ENCODE data around the gene MSL3. TPM values are rescaled to one million over a fixed set of nuclear protein-coding genes. Genes with fewer than 3 reads are reported as not detected.

The MSL3 gene
- total RNA-seq: 11.2 TPM
- long read RNA-seq, transcript MSL3-233 (12 exons, 2,507 nt): major isoform, 5 of 21 reads
- long read RNA-seq, partial matches to known transcripts: 3 of 21 reads
- long read RNA-seq, other reads (novel, unspliced or antisense): 4 of 21 reads

- peaks cover 20% of the 10 kb centered on the region for H3K36me3 ChIP-seq
- intact Hi-C loops (cut with micrococcal nuclease): no loop called here
- no peak for TF ChIP-seq CTCF (IDR thresholded peaks at IDR 0.05; ENCODE audit: borderline replicate concordance)
- peak within 1 kb of the TSS; percentile 81 for H3K4me3 ChIP-seq
- H3K4me1 ChIP-seq: peaks cover 21% of the 10 kb centered on the region
- no peaks in the 10 kb centered on the region for H3K9me3 ChIP-seq (replicated peaks)
- DNase-seq: peak; percentile 58
- peak within 1 kb of the TSS; percentile 92 for H3K27ac ChIP-seq (replicated peaks)
- no peaks in the 10 kb centered on the region for H3K27me3 ChIP-seq (ENCODE audit: low read depth)
These were observed at the start of gene MSL3 for GRCh38 chrX:11757719-11758399. Gene MSL3, plus strand, starts transcription at chrX:11758237. Its CDS starts 27 bp downstream, at chrX:11758264.

DNA sequence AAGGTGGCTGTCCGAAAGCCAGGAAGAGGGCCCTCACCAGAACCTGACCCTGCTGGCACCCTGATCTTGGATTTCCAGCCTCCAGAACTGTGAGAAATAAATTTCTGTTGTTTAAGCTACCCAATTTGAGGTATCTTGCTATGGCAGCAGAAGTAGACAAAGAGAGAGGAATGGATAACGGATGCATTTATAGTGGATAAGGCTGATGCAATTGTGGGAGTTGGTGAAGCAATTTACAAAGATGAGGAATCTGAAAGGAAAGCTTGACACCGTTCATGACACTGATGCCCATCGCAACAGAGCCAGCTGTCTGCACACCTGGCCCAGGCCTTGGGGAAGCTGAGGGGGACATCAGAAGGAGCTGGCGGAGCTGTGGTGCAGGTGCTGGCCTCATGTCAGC is 35.7 kb upstream of the MSL3 start:
- no peak overlapping the region for H3K27ac ChIP-seq (replicated peaks)
- intact Hi-C loops (cut with micrococcal nuclease): loop anchor here (5.0 kb wide), 1 partner anchor 190 kb away; no protein-coding TSS in a partner anchor
- no peak for TF ChIP-seq CTCF (IDR thresholded peaks at IDR 0.05; ENCODE audit: borderline replicate concordance)
- no peaks in the 10 kb centered on the region for H3K4me1 ChIP-seq
- H3K4me3 ChIP-seq: no peak overlapping the region
- DNase-seq: no peak
- H3K36me3 ChIP-seq: no peaks in the 10 kb centered on the region
- no peaks in the 10 kb centered on the region for H3K9me3 ChIP-seq (replicated peaks)
- no peaks in the 10 kb centered on the region for H3K27me3 ChIP-seq (ENCODE audit: low read depth)

GRCh38 chrX:11724122-11725017 is 33.7 kb upstream of the MSL3 start:
- H3K36me3 ChIP-seq: no peaks in the 10 kb centered on the region
- H3K9me3 ChIP-seq (replicated peaks): no peaks in the 10 kb centered on the region
- no peak overlapping the region for H3K27ac ChIP-seq (replicated peaks)
- TF ChIP-seq CTCF (IDR thresholded peaks at IDR 0.05; ENCODE audit: borderline replicate concordance): peak; percentile 71
- no peak overlapping the region for H3K4me3 ChIP-seq
- no peaks in the 10 kb centered on the region for H3K4me1 ChIP-seq
- no peak for DNase-seq
- H3K27me3 ChIP-seq (ENCODE audit: low read depth): no peaks in the 10 kb centered on the region
- intact Hi-C loops (cut with micrococcal nuclease): loop anchor here (5.0 kb wide), 1 partner anchor 192 kb away; no protein-coding TSS in a partner anchor

DNA sequence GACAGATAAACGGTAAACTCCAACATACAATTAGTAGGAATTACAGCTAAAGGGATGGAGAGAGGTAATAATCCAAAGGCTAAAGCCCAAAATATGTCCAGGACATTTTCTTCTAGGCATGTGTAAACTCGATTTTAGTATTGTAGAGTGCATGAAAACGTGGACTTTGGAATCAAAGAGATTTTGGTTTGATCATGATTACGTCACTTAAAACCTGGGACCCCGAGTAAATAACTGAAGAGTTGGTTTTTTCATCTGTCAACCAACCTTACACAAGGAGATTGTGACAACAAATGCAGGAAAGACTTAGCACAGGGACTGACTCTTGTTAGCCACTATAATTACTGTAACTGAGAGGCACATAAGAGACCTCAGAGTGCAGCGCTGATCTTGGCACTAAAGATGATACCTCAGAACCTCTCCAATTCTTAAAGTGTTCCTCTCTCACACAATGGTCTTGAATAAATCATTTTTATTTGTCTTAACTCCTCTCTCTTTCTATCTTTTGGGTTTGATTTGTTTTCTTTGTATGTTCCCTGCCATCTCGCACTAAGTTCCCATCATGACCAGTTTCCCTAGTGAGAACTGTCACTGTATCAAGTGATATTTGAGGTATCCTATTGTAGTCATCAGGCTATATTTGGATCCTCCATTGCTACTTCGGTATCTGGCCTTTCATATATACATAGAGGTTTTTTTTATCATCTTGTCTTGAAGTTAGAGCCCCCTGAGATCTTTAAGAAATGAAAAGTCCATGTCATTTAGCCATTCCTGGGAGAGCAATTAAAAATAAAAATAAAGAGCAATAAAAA is 32.2 kb upstream of the MSL3 start:
- intact Hi-C loops (cut with micrococcal nuclease): no loop called here
- Histone ChIP-seq H3K27ac (replicated peaks) (no peak overlapping the region), H3K4me3 (no peak overlapping the region), H3K36me3 (no peaks in the 10 kb centered on the region), H3K9me3 (replicated peaks) (no peaks in the 10 kb centered on the region), H3K27me3 (ENCODE audit: low read depth) (no peaks in the 10 kb centered on the region), H3K4me1 (no peaks in the 10 kb centered on the region)
- DNase-seq: no peak
- TF ChIP-seq CTCF (IDR thresholded peaks at IDR 0.05; ENCODE audit: borderline replicate concordance): no peak

DNA sequence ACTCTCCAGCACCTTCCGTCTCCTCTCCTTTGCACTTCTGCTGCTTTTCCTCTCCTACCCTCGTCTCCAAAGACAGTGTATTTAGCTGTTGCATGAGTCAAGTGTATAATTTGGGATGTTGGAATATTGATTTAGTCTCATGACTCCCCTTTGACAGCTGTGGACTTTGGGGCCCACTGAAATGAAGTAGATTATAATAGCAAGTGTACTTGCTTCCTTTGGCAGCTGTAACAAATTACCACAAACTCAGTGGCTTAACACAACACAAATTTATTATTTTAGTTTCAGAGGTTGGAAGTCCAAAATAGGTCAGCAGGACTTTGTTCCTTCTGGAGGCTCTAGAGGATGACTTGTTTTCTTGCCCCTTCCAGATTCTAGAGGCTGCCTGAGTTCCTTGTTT is 29.5 kb upstream of the MSL3 start:
- Histone ChIP-seq H3K27ac (replicated peaks) (no peak overlapping the region), H3K4me1 (no peaks in the 10 kb centered on the region), H3K36me3 (no peaks in the 10 kb centered on the region), H3K4me3 (no peak overlapping the region), H3K9me3 (replicated peaks) (no peaks in the 10 kb centered on the region), H3K27me3 (ENCODE audit: low read depth) (no peaks in the 10 kb centered on the region)
- DNase-seq: no peak
- TF ChIP-seq CTCF (IDR thresholded peaks at IDR 0.05; ENCODE audit: borderline replicate concordance): no peak
- intact Hi-C loops (cut with micrococcal nuclease): no loop called here

All from left ventricle myocardium inferior (tissue), 1 donor.